ENCODE data around the gene SLC5A9.

The SLC5A9 gene

GRCh38 chr1:48294656-48295055, 72.1 kb downstream of the SLC5A9 start:
- peaks cover 0 to 2% of the 10 kb centered on the region in 2 donors for H3K9me3 Mint-ChIP-seq
- DNase-seq = no peak
- H3K4me1 Mint-ChIP-seq = no peaks in the 10 kb centered on the region
- H3K27ac Mint-ChIP-seq = no peak overlapping the region
- ATAC-seq = no peak
- H3K27me3 Mint-ChIP-seq = peaks cover 10% of the 10 kb centered on the region
- H3K4me3 Mint-ChIP-seq = no peak overlapping the region
